ENCODE measurements around the gene PTPRM. TPM values are rescaled to one million over a fixed set of nuclear protein-coding genes. Genes with fewer than 3 reads are reported as not detected.

The PTPRM gene
- total and polyA plus RNA-seq, 2 of the 8 experiments (the other 6 are each of a cell fraction or from before 2014, with no cell fraction given), result 4.1 to 7.0 TPM

GRCh38 chr18:8005870-8006569 lies 438.9 kb downstream of the PTPRM start (continued):
- TF ChIP-seq CHD7 (IDR thresholded peaks at IDR 0.05; ENCODE audit: insufficient replicate concordance, low read length) (no peak), BCL11A (IDR thresholded peaks at IDR 0.05; ENCODE audit: low read depth in 2 of 2, low read length in 2 of 2) (no peak), NANOG (IDR thresholded peaks at IDR 0.05; ENCODE audit: insufficient read depth, low read depth, low read length, poor library complexity, severe bottlenecking) (no peak)
